22Rv1 (cell line): Measurements from ENCODE around the gene EOLA1.
"Not testable (repeated sequence)": the region's sequence is repeated elsewhere in the genome, so short reads cannot be mapped to it uniquely, and the experiment has no call there.

Source experiments
- CTCF ChIP-seq: fragments of 450-650 bp; IDR thresholded peaks from 2 replicates; pipeline ENCODE4 v1.5.1; 2017; ENCODE audit warnings: mild to moderate bottlenecking
- ZFX ChIP-seq: fragments of 450-650 bp; IDR thresholded peaks from 2 replicates; pipeline ENCODE4 v1.6.1; 2017; ENCODE audit warnings: antibody characterized with exemption, borderline replicate concordance

DNA sequence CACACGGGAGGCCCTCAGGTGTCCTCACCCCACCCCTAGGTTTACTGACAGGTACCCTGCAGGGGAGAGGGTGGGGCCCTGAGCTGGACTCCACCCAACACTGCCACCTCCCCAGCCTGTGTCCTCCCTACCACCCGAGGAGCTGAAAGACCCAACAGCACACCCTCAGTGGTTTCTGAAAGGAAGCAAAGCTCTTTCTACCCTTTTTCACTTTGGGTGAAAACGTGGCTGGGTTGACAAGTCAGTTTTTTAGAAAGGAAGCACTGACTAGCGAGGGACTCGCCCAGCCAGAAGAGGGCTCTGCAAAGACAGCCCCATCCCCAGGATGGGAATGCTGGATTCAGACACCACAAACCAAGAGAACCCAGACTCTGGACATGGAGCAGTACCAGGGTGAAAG lies 37.9 kb upstream of the EOLA1 start:
- not testable (repeated sequence) for TF ChIP-seq CTCF, ZFX
